Measurements from ENCODE around the gene CNOT1.

The CNOT1 gene

GRCh38 chr16:58515125-58515870 is 114.3 kb downstream of the CNOT1 start, which contains the start of gene SETD6:
SETD6 (plus strand) TSS chr16:58515517; CDS start chr16:58515538, 21 bp downstream.
- peak; percentile 62 for DNase-seq

- DNase-seq, result no peak
These were observed 115.8 kb downstream of the CNOT1 start for GRCh38 chr16:58513874-58514273.

GRCh38 chr16:58511933-58512815 is 117.5 kb downstream of the CNOT1 start:
- DNase-seq, result peak; percentile 71

- DNase-seq, result no peak
These were observed 118.6 kb downstream of the CNOT1 start for GRCh38 chr16:58510776-58511628.

- DNase-seq, result no peak
These were observed 119.4 kb downstream of the CNOT1 start for GRCh38 chr16:58510097-58510775.

GRCh38 chr16:58509256-58510096 is 120.2 kb downstream of the CNOT1 start:
- DNase-seq, result no peak

GRCh38 chr16:58508671-58509251 is 120.9 kb downstream of the CNOT1 start:
- no peak for DNase-seq

- no peak for DNase-seq
These were observed 121.5 kb downstream of the CNOT1 start for GRCh38 chr16:58507963-58508670.

- no peak for DNase-seq
These were observed 122.2 kb downstream of the CNOT1 start for GRCh38 chr16:58507195-58507962.

GRCh38 chr16:58506241-58507194 is 123.1 kb downstream of the CNOT1 start:
- DNase-seq, result no peak

GRCh38 chr16:58503863-58504688 is 125.5 kb downstream of the CNOT1 start:
- DNase-seq, result no peak

GRCh38 chr16:58503166-58503862 is 126.3 kb downstream of the CNOT1 start:
- no peak for DNase-seq

GRCh38 chr16:58502217-58502921 is 127.3 kb downstream of the CNOT1 start:
- no peak for DNase-seq

GRCh38 chr16:58501242-58502131 is 128.1 kb downstream of the CNOT1 start:
- peak; percentile 54 for DNase-seq

Data from CD4-positive, alpha-beta T cell treated with Interferon gamma for 1 hour (primary cell).